Activated CD8-positive, alpha-beta T cell treated with anti-CD3 and anti-CD28 coated beads, Interleukin-2, amount 10 ng/mL, durations not matched to agents 7 days and 5 days (primary cell): Measurements from ENCODE around the gene IL18RAP. TPM values are rescaled to one million over a fixed set of nuclear protein-coding genes. Genes with fewer than 3 reads are reported as not detected.

ENCODE experiments used
- ATAC-seq: fragments of 150-1000 bp; cut with Tn5 transposase; one replicate; pipeline ENCODE4 v1.10.0; 2021; ENCODE audit warnings: moderate library complexity
- CTCF ChIA-PET: fragments of 350-600 bp; sonication (Branson Sonifier 250); formaldehyde crosslinking; loops from one replicate; lab custom pipeline; 2021; ENCODE audit warnings: antibody characterized with exemption; lab: Charles Lee
- POLR2A ChIA-PET: fragments of 350-600 bp; sonication (Branson Sonifier 250); formaldehyde crosslinking; loops from one replicate; lab custom pipeline; 2021; ENCODE audit warnings: antibody characterized with exemption; lab: Charles Lee
- DNase-seq: peaks from one replicate; pipeline ENCODE4 v3.0.0-alpha.2; 2020
- H3K27ac Mint-ChIP-seq: one replicate; pipeline ENCODE4 v1.8.0; 2021; ENCODE audit warnings: mild to moderate bottlenecking, mixed read lengths
- H3K27me3 Mint-ChIP-seq: one replicate; pipeline ENCODE4 v1.8.0; 2021; ENCODE audit warnings: low read depth, mixed read lengths
- H3K36me3 Mint-ChIP-seq: one replicate; pipeline ENCODE4 v1.8.0; 2021; ENCODE audit warnings: low read depth, mixed read lengths
- H3K4me1 Mint-ChIP-seq: one replicate; pipeline ENCODE4 v1.8.0; 2021; ENCODE audit warnings: low read depth, mixed read lengths
- H3K4me3 Mint-ChIP-seq: one replicate; pipeline ENCODE4 v1.8.0; 2021; ENCODE audit warnings: mild to moderate bottlenecking, mixed read lengths
- H3K9me3 Mint-ChIP-seq: one replicate; pipeline ENCODE4 v1.8.0; 2022; ENCODE audit warnings: mixed read lengths; ENCODE audit not compliant: insufficient read depth
- total RNA-seq, 2 experiments: library from RNA; stranded (reverse); gene quantifications; one replicate each; pipeline ENCODE4 v1.2.3, GENCODE V29; 2021

The IL18RAP gene
- total RNA-seq, 2 experiments from 2014 or later, result 22.7 to 25.2 TPM

GRCh38 chr2:102397209-102397608, 25.8 kb upstream of the IL18RAP start:
- no peak overlapping the region for H3K4me3 Mint-ChIP-seq
- ChIA-PET POLR2A (interaction anchor here (0.7 kb wide), 1 partner anchor 1112 kb away, joined by 4 read pairs; no protein-coding TSS in a partner anchor), CTCF (no interaction called here)
- no peaks in the 10 kb centered on the region for H3K9me3 Mint-ChIP-seq
- DNase-seq (no peak), ATAC-seq (no peak)
- peaks cover 31% of the 10 kb centered on the region for H3K4me1 Mint-ChIP-seq
- H3K27ac Mint-ChIP-seq, result no peak overlapping the region
- no peaks in the 10 kb centered on the region for H3K27me3 Mint-ChIP-seq
- H3K36me3 Mint-ChIP-seq, result peaks cover 38% of the 10 kb centered on the region

GRCh38 chr2:102399499-102400141, 23.3 kb upstream of the IL18RAP start:
- no peak overlapping the region for H3K4me3 Mint-ChIP-seq
- POLR2A ChIA-PET, result no interaction called here
- H3K36me3 Mint-ChIP-seq, result peaks cover 27% of the 10 kb centered on the region
- no peaks in the 10 kb centered on the region for H3K9me3 Mint-ChIP-seq
- CTCF ChIA-PET, result interaction anchor here (0.9 to 1.1 kb wide), 4 partner anchors 12 to 44 kb away, joined by 3 read pairs; no protein-coding TSS in a partner anchor
- DNase-seq, result no peak
- H3K27me3 Mint-ChIP-seq, result no peaks in the 10 kb centered on the region
- peaks cover 31% of the 10 kb centered on the region for H3K4me1 Mint-ChIP-seq
- peak; percentile 47 for ATAC-seq
- H3K27ac Mint-ChIP-seq, result peak overlapping the region; percentile 47

- H3K27me3 Mint-ChIP-seq, result no peaks in the 10 kb centered on the region
- H3K27ac Mint-ChIP-seq, result no peak overlapping the region
- no peaks in the 10 kb centered on the region for H3K9me3 Mint-ChIP-seq
- H3K36me3 Mint-ChIP-seq, result peaks cover 24% of the 10 kb centered on the region
- H3K4me3 Mint-ChIP-seq, result no peak overlapping the region
- ATAC-seq (no peak), DNase-seq (no peak)
- POLR2A ChIA-PET, result no interaction called here
- CTCF ChIA-PET, result no interaction called here
- peaks cover 31% of the 10 kb centered on the region for H3K4me1 Mint-ChIP-seq
Measured at GRCh38 chr2:102401456-102401855, 21.5 kb upstream of the IL18RAP start.

- H3K4me3 Mint-ChIP-seq, result no peak overlapping the region
- CTCF ChIA-PET, result no interaction called here
- no peaks in the 10 kb centered on the region for H3K9me3 Mint-ChIP-seq
Measured at GRCh38 chr2:102401865-102402264, 21.1 kb upstream of the IL18RAP start.

GRCh38 chr2:102410952-102411351, 12.0 kb upstream of the IL18RAP start:
- Mint-ChIP-seq H3K4me3 (no peak overlapping the region), H3K27me3 (no peaks in the 10 kb centered on the region), H3K4me1 (peaks cover 10% of the 10 kb centered on the region), H3K27ac (no peak overlapping the region), H3K9me3 (peaks cover 51% of the 10 kb centered on the region), H3K36me3 (peaks cover 62% of the 10 kb centered on the region)
- ATAC-seq (no peak), DNase-seq (no peak)
- CTCF ChIA-PET, result interaction anchor here (1.6 kb wide), 1 partner anchor 11 kb away, joined by 3 read pairs; no protein-coding TSS in a partner anchor
- POLR2A ChIA-PET, result no interaction called here

More at GRCh38 chr2:102401865-102402264, 21.1 kb upstream of the IL18RAP start:
- ATAC-seq (no peak), DNase-seq (no peak)
- Mint-ChIP-seq H3K27me3 (no peaks in the 10 kb centered on the region), H3K27ac (no peak overlapping the region), H3K36me3 (peaks cover 20% of the 10 kb centered on the region), H3K4me1 (peaks cover 31% of the 10 kb centered on the region)
- POLR2A ChIA-PET, result no interaction called here

- Mint-ChIP-seq H3K4me3 (no peak overlapping the region), H3K4me1 (peaks cover 20% of the 10 kb centered on the region), H3K9me3 (peaks cover 51% of the 10 kb centered on the region), H3K36me3 (peaks cover 70% of the 10 kb centered on the region), H3K27me3 (no peaks in the 10 kb centered on the region), H3K27ac (no peak overlapping the region)
- POLR2A ChIA-PET, result no interaction called here
- DNase-seq (no peak), ATAC-seq (no peak)
- CTCF ChIA-PET, result interaction anchor here (0.8 to 1.6 kb wide), 2 partner anchors 13 to 31 kb away, joined by 3 read pairs; no protein-coding TSS in a partner anchor
Measured at GRCh38 chr2:102412199-102412598, 10.8 kb upstream of the IL18RAP start.

GRCh38 chr2:102417946-102418345, 5.0 kb upstream of the IL18RAP start:
- DNase-seq, result no peak
- ChIA-PET CTCF (interaction anchor here (1.0 to 3.3 kb wide), 10 partner anchors 12 to 398 kb away, joined by 3 to 26 read pairs (median 5); no protein-coding TSS in a partner anchor), POLR2A (no interaction called here)
- H3K27me3 Mint-ChIP-seq, result no peaks in the 10 kb centered on the region
- peaks cover 67% of the 10 kb centered on the region for H3K4me1 Mint-ChIP-seq
- ATAC-seq, result peak; percentile 77
- H3K27ac Mint-ChIP-seq, result peak overlapping the region; percentile 95
- peaks cover 30% of the 10 kb centered on the region for H3K9me3 Mint-ChIP-seq
- H3K36me3 Mint-ChIP-seq, result peaks cover 85% of the 10 kb centered on the region
- peak overlapping the region; percentile 64 for H3K4me3 Mint-ChIP-seq

- H3K9me3 Mint-ChIP-seq, result peaks cover 24% of the 10 kb centered on the region
- ATAC-seq, result peak; percentile 78
- H3K4me3 Mint-ChIP-seq, result peak overlapping the region; percentile 84
- ChIA-PET POLR2A (interaction anchor here (0.6 kb wide), 2 partner anchors 50 to 483 kb away, joined by 3 to 5 read pairs; no protein-coding TSS in a partner anchor), CTCF (interaction anchor here (1.0 to 3.6 kb wide), 13 partner anchors 12 to 398 kb away, joined by 3 to 26 read pairs (median 4); no protein-coding TSS in a partner anchor)
- peaks cover 72% of the 10 kb centered on the region for H3K4me1 Mint-ChIP-seq
- H3K27me3 Mint-ChIP-seq, result no peaks in the 10 kb centered on the region
- peak overlapping the region; percentile 96 for H3K27ac Mint-ChIP-seq
- peaks cover 85% of the 10 kb centered on the region for H3K36me3 Mint-ChIP-seq
- peak; percentile 46 for DNase-seq
Measured at GRCh38 chr2:102418421-102418961, 4.5 kb upstream of the IL18RAP start.

GRCh38 chr2:102420290-102420689, 2.7 kb upstream of the IL18RAP start:
- no peaks in the 10 kb centered on the region for H3K27me3 Mint-ChIP-seq
- peaks cover 7% of the 10 kb centered on the region for H3K9me3 Mint-ChIP-seq
- H3K27ac Mint-ChIP-seq, result peak overlapping the region; percentile 96
- ATAC-seq, result no peak
- ChIA-PET POLR2A (no interaction called here), CTCF (interaction anchor here (1.0 to 3.6 kb wide), 4 partner anchors 10 to 180 kb away, joined by 4 to 20 read pairs (median 7); no protein-coding TSS in a partner anchor)
- H3K4me1 Mint-ChIP-seq, result peaks cover 86% of the 10 kb centered on the region
- DNase-seq, result no peak
- peak overlapping the region; percentile 84 for H3K4me3 Mint-ChIP-seq
- H3K36me3 Mint-ChIP-seq, result peaks cover 86% of the 10 kb centered on the region

- DNase-seq (no peak), ATAC-seq (no peak)
- Mint-ChIP-seq H3K9me3 (peaks cover 3% of the 10 kb centered on the region), H3K36me3 (peaks cover 84% of the 10 kb centered on the region), H3K4me3 (peak overlapping the region; percentile 1), H3K27ac (peak overlapping the region; percentile 62), H3K4me1 (peaks cover 84% of the 10 kb centered on the region), H3K27me3 (no peaks in the 10 kb centered on the region)
- ChIA-PET POLR2A (no interaction called here), CTCF (interaction anchor here (1.2 to 4.4 kb wide), 7 partner anchors 21 to 182 kb away, joined by 3 to 39 read pairs (median 3); no protein-coding TSS in a partner anchor)
Measured at GRCh38 chr2:102421890-102422759, 835 bp upstream of the IL18RAP start.

- no peak overlapping the region for H3K4me3 Mint-ChIP-seq
- POLR2A ChIA-PET, result no interaction called here
- H3K27ac Mint-ChIP-seq, result no peak overlapping the region
- H3K27me3 Mint-ChIP-seq, result no peaks in the 10 kb centered on the region
- ATAC-seq (no peak), DNase-seq (no peak)
- peaks cover 88% of the 10 kb centered on the region for H3K36me3 Mint-ChIP-seq
- H3K9me3 Mint-ChIP-seq, result peaks cover 7% of the 10 kb centered on the region
- CTCF ChIA-PET, result interaction anchor here (1.1 to 4.4 kb wide), 7 partner anchors 20 to 182 kb away, joined by 3 to 39 read pairs (median 3); partner anchors contain the start of gene IL18R1
- peaks cover 82% of the 10 kb centered on the region for H3K4me1 Mint-ChIP-seq
Measured at GRCh38 chr2:102423368-102423767, 408 bp downstream of the IL18RAP start.
